ENCODE results near the gene POFUT1.

GRCh38 chr20:32162351-32162750 lies 45.3 kb upstream of the POFUT1 start:
- TF ChIP-seq CTCF (IDR thresholded peaks at IDR 0.05) (no peak), POLR2A (IDR thresholded peaks at IDR 0.05) (no peak)

All from uterus (tissue), 2 donors.